WERI-Rb-1 (cell line): ENCODE data around the gene RNF38.

Experiments used
- DNase-seq: peaks from one replicate; pipeline ENCODE4 v3.0.0-alpha.2; 2020
- H3K27ac ChIP-seq: fragments of 250-450 bp; sonication (Bioruptor Pico); 2 replicates; pipeline ENCODE4 v1.5.1; 2020; ENCODE audit warnings: mild to moderate bottlenecking, moderate library complexity
- H3K27me3 ChIP-seq: fragments of 250-450 bp; sonication (Bioruptor Pico); 2 replicates; pipeline ENCODE4 v1.5.1; 2021; ENCODE audit warnings: mild to moderate bottlenecking, low read depth, moderate library complexity; ENCODE audit not compliant: insufficient read depth, severe bottlenecking
- H3K36me3 ChIP-seq: fragments of 250-450 bp; sonication (Bioruptor Pico); 2 replicates; pipeline ENCODE4 v1.5.1; 2020; ENCODE audit warnings: mild to moderate bottlenecking, moderate library complexity
- H3K4me3 ChIP-seq: 2 replicates; pipeline ENCODE4 v1.5.1; 2011; ENCODE audit warnings: low read depth, mild to moderate bottlenecking, control low read depth, low read length
- H3K9me3 ChIP-seq: fragments of 250-450 bp; sonication (Bioruptor Pico); 2 replicates; pipeline ENCODE4 v1.5.1; 2021; ENCODE audit warnings: mild to moderate bottlenecking, moderate library complexity; ENCODE audit not compliant: severe bottlenecking
- TF ChIP-seq, protein P1 (sequence below): IDR thresholded peaks from 2 replicates; pipeline ENCODE4 v1.5.1; 2011; ENCODE audit warnings: low read depth, mild to moderate bottlenecking, control low read depth, inconsistent platforms, low read length

Gene RNF38

DNA sequence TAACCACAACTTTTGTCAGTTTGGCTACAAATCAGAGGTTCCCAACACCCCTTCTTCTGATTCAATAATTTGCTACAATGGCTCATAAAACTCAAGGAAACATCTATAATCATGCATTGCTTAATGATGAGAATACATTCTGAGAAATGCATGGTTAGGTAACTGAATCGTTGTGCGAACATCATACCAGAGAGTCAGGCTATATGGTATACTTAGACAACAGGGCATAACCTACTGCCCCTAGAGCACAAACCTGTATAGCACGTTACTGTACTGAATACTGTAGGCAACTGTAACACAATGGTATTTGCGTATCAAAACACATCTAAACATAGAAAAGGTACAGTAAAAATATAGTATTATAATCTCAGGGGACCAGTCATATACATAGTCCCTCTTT is 31.0 kb upstream of the RNF38 start:
- H3K36me3 ChIP-seq, result peaks cover 5% of the 10 kb centered on the region
- no peak overlapping the region for H3K27ac ChIP-seq
- DNase-seq, result no peak
- TF ChIP-seq, protein P1, sequence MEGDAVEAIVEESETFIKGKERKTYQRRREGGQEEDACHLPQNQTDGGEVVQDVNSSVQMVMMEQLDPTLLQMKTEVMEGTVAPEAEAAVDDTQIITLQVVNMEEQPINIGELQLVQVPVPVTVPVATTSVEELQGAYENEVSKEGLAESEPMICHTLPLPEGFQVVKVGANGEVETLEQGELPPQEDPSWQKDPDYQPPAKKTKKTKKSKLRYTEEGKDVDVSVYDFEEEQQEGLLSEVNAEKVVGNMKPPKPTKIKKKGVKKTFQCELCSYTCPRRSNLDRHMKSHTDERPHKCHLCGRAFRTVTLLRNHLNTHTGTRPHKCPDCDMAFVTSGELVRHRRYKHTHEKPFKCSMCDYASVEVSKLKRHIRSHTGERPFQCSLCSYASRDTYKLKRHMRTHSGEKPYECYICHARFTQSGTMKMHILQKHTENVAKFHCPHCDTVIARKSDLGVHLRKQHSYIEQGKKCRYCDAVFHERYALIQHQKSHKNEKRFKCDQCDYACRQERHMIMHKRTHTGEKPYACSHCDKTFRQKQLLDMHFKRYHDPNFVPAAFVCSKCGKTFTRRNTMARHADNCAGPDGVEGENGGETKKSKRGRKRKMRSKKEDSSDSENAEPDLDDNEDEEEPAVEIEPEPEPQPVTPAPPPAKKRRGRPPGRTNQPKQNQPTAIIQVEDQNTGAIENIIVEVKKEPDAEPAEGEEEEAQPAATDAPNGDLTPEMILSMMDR, result no peak
- no peak overlapping the region for H3K4me3 ChIP-seq
- no peaks in the 10 kb centered on the region for H3K27me3 ChIP-seq
- H3K9me3 ChIP-seq, result no peaks in the 10 kb centered on the region

DNA sequence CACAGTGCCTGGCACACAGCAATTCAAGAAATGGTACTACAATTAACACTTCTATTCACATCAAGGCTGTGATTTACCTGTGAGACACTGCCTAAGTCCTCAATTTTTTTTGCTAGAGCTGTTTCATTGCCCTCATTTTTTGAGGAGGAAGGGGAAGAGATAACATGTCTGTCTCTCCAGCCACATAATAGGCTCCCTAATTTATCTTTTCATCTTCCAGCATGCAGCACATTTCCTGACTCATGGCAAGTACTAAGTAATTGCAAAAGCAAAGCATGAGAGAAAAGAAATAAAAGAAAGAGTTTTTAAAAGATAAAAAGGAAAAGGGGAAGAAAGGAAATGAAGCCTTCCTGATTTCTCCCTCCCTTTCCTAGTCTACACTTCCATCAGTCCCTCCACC is 26.9 kb upstream of the RNF38 start:
- Histone ChIP-seq H3K27me3 (no peaks in the 10 kb centered on the region), H3K36me3 (peaks cover 10% of the 10 kb centered on the region), H3K4me3 (no peak overlapping the region), H3K27ac (no peak overlapping the region), H3K9me3 (no peaks in the 10 kb centered on the region)
- TF ChIP-seq, protein P1, result no peak
- no peak for DNase-seq

DNA sequence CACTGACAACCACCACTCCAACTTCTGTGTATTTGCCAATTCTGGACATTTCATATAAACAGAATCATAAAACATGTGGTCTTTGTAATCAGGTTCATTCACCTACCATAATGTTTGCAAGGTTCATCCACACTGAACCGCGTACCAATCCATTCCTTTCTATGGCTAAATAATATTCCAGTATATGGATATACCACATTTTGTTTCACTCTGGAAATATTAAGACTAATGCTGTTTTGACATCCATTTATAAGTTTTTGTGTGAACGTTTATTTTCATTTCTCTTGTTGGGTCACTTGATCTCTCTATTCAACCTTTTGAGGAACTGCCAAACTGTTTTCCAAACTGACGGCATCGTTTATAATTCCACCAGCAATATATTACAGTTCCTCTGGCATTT is 26.3 kb upstream of the RNF38 start:
- no peak overlapping the region for H3K27ac ChIP-seq
- H3K4me3 ChIP-seq, result no peak overlapping the region
- no peak for DNase-seq
- TF ChIP-seq, protein P1, result no peak
- H3K9me3 ChIP-seq, result no peaks in the 10 kb centered on the region
- H3K27me3 ChIP-seq, result no peaks in the 10 kb centered on the region
- peaks cover 16% of the 10 kb centered on the region for H3K36me3 ChIP-seq

DNA sequence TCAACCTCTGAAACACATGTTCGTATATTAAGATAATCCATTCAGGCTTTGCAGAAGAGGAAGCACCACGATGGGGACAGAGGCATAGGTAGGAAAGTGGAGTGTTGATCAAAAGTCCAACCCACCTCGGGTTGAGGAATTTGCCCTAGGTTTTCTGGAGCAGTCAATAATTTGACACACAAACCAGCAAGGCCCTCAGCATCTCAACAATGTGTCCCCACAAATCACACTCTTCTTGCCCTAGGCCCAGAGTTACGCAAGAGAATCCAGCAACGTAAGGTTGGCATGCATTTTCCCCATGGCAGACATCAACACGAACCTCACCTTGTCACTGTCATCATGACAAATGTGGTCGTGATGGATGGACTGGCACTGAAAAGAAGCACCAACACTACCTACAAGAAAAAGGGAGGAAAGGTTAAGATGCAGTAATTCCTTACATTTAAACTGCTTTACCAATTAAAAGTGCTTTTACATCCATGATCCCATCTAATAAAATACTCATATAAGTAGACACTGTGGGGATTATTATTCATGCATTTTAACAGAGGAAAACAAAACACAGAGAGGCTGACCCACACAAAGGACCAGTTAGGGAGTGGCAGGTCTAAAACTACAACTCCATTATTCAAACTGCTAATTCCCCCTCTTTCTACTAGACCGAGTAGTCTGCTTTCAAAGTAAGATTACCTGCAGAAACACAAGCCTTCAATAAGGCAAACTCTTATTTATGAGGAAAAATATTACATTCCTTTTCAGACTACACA is 24.4 kb upstream of the RNF38 start:
- H3K4me3 ChIP-seq, result no peak overlapping the region
- no peaks in the 10 kb centered on the region for H3K27me3 ChIP-seq
- no peaks in the 10 kb centered on the region for H3K9me3 ChIP-seq
- TF ChIP-seq, protein P1, result no peak
- H3K27ac ChIP-seq, result no peak overlapping the region
- peaks cover 15% of the 10 kb centered on the region for H3K36me3 ChIP-seq
- no peak for DNase-seq

DNA sequence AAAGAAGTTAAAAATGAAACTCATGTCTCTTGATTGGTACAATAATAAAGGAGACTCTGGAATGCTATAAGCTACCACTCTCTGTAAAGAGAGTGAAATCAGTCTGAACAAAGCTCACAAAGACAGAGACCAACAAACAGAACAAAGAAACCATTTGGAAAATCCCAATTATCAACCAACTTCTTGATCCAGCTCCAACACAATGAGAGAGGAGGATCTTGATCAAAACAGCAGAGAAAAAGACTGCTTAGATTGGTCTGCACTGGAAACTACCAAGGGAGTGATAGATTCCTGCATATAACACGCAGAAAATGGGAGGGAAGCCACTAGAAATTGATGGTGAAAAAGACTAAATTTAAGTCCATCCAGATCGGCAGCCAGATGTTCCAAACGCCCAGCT is 23.1 kb upstream of the RNF38 start:
- TF ChIP-seq, protein P1, result no peak
- no peak overlapping the region for H3K4me3 ChIP-seq
- no peaks in the 10 kb centered on the region for H3K27me3 ChIP-seq
- DNase-seq, result no peak
- peaks cover 18% of the 10 kb centered on the region for H3K36me3 ChIP-seq
- no peak overlapping the region for H3K27ac ChIP-seq
- H3K9me3 ChIP-seq, result no peaks in the 10 kb centered on the region

DNA sequence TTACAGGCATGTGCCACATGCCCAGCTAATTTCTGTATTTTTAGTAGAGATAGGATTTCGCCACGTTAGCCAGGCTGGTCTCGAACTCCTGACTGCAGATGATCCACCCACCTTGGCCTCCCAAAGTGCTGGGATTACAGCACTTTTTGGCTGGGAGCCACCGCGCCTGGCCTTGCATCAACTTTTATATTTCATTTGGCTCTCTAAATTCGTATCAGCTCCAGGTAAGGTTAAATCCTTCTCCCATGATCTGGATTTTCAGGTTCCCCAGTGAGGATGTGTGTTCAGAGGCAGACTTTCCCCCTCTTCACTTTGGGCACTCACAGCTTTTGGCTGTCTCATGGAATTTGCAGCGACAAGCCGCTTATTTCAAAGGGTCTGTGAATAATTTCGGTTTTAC is 16.8 kb upstream of the RNF38 start:
- Histone ChIP-seq H3K27ac (no peak overlapping the region), H3K9me3 (no peaks in the 10 kb centered on the region), H3K36me3 (peaks cover 25% of the 10 kb centered on the region), H3K27me3 (no peaks in the 10 kb centered on the region), H3K4me3 (no peak overlapping the region)
- TF ChIP-seq, protein P1, result no peak
- DNase-seq, result no peak
